Pulmonary artery endothelial cell (primary cell): ENCODE results near the gene TAF6L. TPM values are rescaled to one million over a fixed set of nuclear protein-coding genes. Genes with fewer than 3 reads are reported as not detected.
"Not testable (repeated sequence)": the region's sequence is repeated elsewhere in the genome, so short reads cannot be mapped to it uniquely, and the experiment has no call there.

Source experiments
- DNase-seq: peaks from one replicate; pipeline ENCODE4 v3.0.0-alpha.2; 2011; ENCODE audit warnings: low read depth, low spot score
- total RNA-seq: library from RNA; depleted of rRNA; stranded (reverse); fragments of >200 nt; gene quantifications from 2 replicates; pipeline ENCODE4 v1.2.3, GENCODE V29; 2014

TAF6L gene
- total RNA-seq, 1 donor from 2014 or later: 20.3 TPM

DNA sequence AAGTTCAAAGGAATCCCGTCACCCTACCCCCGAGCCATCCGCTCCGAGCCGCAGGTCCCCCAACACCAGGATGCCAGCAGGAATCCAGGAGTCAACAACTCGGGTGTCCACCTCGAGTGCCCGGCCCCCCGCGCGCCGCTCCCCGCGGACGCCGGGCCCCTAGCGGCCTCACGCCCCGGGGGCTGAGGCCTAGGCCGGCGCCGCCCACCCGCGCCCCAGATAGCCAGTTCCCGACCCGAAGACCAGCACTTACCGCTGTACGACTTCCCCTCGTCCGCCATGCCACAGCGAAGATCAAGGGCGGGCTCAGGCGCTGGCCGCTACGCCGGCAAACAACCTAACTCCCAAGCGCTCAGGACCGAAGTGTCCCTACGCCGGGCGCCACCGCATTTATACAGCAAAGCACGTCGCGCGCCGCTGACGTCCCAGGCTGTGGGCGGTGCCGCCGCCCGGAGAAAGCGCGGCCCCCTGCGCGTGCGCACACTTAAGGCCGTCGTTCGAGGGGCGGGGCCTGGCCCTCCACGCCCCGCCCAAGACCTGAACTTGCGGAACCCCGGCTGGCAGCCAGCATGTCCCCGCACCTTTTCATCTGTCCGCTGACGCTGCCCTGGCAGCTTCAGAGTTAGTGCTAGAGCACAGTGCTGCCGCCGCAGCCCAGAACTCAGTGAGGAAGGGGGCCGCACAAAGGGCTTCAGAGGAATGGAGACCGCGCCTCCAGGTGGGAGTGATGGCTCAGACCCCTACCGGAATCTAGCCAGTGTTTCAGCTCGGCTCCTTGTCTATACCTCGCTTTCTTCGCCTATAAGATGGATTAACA is 34.1 kb downstream of the TAF6L start, which contains the start of gene NXF1:
TSS of gene NXF1 (minus strand) at position 365 of the 817 bp plus-strand sequence. CDS start at position 281, 84 bp downstream.
- peak; percentile 73 for DNase-seq

DNA sequence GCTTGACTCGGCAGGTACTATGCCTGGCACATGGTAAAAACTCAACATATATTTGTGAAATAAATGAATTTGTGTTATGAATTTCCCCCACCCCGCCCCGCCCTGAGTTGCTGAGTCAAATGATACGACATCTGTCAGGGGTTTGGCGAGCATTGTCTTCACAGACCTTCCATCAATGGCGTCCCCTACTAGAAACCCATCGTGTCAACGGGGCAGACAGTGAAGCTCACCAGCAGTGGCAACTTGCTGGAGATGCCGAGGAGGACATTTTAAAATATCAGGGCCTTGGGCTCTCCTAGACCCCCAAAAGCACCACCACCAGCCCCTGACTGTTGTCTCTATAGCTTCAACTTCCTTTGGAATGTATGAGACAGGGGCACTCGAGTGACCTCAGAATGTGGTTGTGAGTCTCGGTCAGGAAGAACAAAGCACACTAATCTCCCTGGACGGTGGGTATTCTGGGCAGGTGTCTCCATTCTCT is 34.8 kb downstream of the TAF6L start:
- no peak for DNase-seq

DNA sequence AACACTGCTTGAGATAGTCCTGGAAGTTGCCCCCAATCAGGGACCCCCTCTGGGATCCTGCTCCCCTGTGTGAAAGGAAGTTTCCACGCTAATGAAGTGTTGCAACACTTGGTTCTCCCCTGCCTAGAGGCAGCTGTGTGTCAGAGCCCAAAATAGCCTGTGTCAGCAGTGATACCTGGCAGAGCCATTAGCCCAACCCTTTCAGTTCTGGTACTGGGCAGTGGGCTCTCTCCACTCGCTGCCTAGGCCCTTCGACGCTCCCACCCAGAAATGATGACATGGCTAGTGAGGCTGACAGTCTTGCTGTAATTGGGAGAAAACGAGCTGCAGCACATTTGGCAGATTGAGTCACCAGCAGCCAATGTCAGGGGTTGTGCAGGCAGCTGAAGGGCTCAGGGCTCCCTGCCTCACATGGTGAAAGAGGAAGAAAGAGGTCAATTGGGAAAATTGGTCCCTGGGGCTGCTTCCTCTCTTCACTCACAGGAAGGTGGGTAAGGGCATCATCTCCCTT is 35.5 kb downstream of the TAF6L start:
- DNase-seq: no peak

DNA sequence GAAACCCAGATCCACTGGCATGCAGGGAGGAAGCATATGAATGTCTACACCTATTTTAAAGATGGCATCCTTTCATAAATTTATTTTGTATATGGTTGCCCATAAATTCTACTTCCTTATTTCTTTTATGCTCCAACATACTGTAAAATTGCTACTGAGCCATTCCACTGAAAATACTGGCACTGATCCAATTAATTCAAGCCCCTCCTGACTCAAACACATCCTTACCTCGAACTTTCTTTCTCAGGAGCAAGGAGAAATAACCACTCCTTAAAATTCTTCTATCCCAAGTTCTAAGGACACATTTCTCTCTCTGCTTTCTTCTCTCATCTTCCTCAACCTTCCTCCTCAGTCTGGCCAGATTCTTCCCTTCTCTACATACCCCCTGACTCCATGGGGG is 39.6 kb downstream of the TAF6L start:
- no peak for DNase-seq

DNA sequence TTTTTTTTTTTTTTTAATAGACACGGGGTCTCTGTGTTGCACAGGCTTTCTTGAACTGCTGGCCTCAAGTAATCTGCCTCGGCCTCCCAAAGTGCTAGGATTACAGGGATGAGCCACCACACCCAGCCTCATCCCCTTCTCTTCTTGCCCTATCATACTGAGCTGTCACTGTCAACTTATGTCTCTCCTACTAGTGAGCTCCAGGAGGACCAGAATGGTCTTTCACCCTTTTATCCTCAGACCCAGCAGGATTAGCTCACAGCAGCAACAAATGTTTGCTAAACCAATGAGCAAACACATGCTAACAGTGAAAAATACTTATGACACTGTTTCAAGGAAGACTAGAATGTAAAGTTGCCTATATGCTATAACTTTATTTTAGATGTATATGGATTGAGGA is 40.5 kb downstream of the TAF6L start:
- no peak for DNase-seq

DNA sequence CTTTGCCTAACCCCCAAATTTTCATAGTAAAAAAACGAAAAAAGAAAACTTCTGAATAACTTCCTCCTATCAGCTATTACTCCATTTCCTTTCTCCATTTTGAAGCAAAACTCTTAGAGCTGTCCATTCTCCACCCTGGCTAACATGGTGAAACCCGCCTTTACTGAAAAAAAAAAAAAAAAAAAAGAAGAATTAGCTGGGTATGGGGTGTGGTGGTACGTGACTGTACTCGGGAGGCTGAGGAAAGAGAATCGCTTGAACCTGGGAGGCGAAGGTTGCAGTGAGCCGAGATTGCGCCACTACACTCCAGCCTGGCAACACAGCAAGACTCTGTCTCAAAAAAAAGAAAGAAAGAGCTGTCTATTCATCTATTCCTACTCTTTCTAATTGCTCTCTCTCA is 45.4 kb downstream of the TAF6L start:
- no peak for DNase-seq

DNA sequence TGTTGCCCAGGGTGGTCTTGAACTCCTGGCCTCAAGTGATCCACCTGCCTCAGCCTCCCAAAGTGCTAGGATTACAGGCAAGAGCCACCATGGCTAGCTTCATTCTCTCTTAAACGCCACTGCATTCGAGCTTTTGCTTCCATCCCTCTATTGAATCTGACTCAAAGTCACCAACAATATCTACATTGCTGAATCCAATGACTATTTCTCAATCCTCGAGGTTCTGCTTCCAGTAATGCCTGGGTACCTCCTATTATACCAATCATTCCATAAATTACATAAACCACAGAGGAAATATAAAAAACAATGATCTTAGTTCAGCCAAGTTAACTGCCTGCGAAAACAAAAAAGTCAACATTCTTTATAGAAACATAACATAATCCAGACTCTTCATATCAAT is 45.9 kb downstream of the TAF6L start:
- no peak for DNase-seq

DNA sequence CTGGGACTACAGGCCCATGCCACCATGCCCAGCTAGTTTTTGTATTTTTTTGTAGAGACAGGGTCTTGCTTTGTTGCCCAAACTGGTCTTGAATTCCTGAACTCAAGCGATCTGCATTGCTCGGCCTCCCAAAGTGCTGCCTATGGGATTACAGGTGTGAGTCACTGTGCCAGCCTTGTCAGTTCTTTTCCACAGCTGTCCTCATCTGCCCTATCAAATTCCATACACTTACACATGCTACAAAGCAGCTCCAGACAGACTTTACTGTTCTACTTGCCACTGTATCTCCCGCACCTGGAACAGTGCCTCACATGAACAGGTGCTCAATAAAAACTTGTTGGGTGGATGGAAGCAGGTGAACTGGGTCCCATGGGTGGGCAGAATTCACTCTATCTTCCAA is 52.5 kb downstream of the TAF6L start:
- no peak for DNase-seq

DNA sequence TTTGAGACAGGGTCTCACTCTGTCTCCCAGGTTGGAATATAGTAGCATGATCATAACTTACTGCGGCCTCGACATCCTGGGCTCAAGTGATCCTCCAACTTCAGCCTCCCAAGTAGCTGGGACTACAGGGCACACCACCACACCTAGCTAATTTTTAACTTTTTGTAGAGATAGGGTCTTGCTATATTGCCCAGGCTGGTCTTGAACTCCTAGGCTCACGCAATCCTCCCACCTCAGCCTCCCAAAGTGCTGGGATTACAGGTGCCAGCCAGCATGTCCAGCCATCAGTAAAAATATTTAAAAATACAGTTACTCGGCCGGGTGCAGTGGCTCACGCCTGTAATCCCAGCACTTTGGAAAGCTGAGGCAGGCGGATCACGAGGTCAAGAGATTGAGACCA is 56.9 kb downstream of the TAF6L start:
- not testable (repeated sequence) for DNase-seq

DNA sequence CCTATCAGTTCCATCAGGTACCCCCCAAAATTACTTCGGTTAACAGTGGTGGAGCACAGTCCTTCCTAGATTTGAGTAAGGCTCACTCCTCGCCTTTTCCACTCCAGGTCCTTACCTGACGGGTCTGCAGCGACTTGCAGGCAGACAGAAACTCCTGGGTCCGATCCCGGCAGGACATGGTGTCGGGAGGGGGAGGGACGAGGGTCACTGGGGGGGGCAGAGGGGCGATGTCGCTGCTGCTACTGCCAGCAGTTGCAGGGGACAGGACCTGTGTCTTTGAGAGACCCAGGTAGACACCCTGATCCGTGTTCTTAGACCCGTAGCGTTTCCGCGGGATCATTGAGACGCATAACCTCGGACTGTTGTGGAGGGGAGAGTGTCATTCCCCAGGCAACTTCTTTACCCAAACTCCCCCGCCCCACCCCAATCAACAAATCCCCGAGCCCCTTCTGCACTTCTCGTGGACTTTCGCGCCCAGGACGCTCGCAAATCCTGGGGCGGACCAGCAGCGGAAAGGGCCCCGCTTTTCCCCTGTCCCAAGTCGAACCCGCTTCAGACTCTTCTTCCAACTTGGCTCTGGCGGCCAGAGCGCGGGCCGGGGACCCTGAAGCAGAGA is 59.8 kb downstream of the TAF6L start:
- DNase-seq: no peak

DNA sequence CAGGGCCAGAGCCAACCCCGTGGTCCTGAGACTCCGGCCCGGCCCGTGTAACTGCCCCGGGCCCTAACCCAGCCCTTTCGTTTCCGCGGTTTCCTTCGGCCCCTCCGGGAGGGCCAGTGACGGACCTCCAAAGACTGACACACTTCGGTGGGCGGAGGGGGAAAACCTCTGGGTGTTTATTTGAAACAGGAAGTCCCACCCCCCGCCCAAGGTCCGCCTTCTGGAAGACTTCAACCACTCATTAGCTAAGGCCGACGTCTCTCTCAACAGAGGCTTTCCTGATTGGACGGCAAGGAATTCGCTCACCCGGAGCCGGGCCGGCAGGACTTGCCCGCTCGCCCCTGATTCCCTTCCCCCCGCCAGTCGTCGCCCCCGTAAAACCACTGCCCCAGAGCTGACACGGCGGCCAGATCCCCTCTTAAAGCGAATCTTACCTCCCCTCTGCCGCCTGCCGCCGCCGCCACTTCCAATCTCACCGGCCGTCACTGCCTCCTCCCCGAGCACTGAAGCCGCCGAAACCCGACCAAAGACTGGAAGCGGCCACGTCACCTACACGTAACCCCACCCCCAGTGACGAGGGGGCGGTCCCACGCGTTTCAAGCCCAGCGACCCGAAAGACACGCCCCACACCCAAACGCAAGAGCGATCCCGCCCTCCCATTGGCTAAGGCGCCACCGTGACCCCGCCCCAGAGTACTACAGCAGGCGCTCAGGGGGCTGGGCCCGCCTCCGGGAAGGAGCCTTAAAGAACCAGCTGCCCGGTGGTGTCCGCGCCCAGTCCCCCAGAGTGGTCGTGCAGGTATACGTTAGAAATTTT is 60.5 kb downstream of the TAF6L start, which contains the start of gene STX5:
TSS of gene STX5 (minus strand) at position 532 of the 816 bp plus-strand sequence. CDS start 808 bp downstream, outside the sequence.
- DNase-seq: peak; percentile 97

DNA sequence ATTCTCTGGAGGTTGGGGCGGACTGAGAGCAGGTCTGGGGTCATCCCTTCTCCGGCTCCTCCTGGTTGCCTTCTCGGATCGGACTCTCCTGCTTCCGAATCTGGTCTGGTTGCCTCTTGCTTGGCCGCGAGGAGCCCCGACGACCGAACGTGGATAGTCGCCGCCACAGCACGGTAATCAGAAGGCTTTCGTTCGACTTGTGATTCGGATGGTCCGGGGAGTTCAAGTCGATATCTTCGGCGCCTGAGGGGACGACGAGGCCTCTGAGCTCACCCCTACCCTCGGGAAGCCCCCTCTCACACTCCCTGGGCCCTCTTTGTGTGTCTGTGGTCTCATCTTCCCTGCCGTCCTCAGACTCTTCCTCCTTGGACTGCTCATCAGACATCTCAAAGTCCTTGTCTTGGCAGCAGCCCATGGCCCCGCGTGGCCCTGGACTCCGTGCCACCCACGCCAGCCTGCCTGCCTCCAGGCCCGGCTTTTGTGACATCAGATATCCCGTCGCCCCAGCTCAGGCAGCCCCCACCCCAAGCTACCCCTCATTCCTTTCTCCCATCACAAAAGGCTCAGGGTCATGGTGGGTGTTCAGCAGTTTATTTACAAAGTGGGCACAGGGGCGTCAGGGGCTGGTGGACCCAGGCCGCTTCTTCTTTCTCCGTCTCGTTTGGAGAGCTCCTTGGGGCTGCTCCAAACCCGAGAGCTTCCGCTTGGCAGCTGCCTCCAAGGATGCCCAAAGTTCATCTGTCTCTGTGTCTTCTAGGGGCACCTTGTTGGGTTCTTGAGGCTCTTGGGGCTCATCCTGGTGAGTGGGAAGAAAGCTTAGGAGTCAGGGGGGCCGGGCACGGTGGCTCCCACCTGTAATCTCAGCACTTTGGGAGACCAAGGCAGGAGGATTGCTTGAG is 61.4 kb downstream of the TAF6L start, which contains the start of gene TEX54:
TSS of gene TEX54 (minus strand) at position 506 of the 899 bp plus-strand sequence.
- no peak for DNase-seq

DNA sequence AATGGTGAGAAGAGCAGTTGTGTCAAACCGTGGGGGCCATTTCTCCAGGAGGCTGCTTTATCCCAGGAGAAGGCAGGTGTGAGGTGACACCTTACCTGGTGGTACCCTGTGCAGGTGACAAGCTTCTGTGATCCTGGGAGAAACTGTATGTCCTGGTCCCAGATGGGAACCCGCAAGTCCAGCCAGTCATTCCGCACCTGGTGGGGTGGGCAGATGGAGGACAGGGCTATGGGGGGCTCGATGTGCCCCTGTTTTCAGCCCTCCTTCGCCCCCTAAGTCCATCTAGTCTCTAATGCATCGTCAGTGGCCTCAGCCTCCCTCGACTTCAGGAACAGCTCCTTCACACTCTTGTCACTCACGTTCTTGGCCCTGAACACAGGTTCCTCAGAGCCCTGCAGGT is 64.1 kb downstream of the TAF6L start:
- DNase-seq: no peak

Other genes starting within 250 kb of the TAF6L start
- 479 and 591 TPM in 2 replicates for gene AHNAK, start 224.6 kb upstream of the TAF6L start, total RNA-seq
- gene EEF1G, start 197.5 kb upstream of the TAF6L start, total RNA-seq: 1,341 and 1,809 TPM in 2 replicates
- 7.7 and 9.6 TPM in 2 replicates for gene TUT1, start 179.9 kb upstream of the TAF6L start, total RNA-seq
- 262 and 269 TPM in 2 replicates for gene MTA2, start 169.5 kb upstream of the TAF6L start, total RNA-seq
- 32.1 and 34.8 TPM in 2 replicates for gene EML3, start 158.6 kb upstream of the TAF6L start, total RNA-seq
- gene ROM1, start 158.1 kb upstream of the TAF6L start, total RNA-seq: 6.1 and 11.1 TPM in 2 replicates
- gene B3GAT3, start 149.4 kb upstream of the TAF6L start, total RNA-seq: 17.0 and 19.3 TPM in 2 replicates
- gene GANAB, start 124.8 kb upstream of the TAF6L start, total RNA-seq: 272 and 287 TPM in 2 replicates
- 25.5 and 26.2 TPM in 2 replicates for gene INTS5, start 118.1 kb upstream of the TAF6L start, total RNA-seq
- 40.5 and 49.2 TPM in 2 replicates for gene C11orf98, start 106.2 kb upstream of the TAF6L start, total RNA-seq
- gene CSKMT, start 106.1 kb upstream of the TAF6L start, total RNA-seq: 7.5 TPM in 2 replicates
- gene UQCC3, start 99.7 kb upstream of the TAF6L start, total RNA-seq: 10.0 and 13.0 TPM in 2 replicates
- 2.3 and 3.3 TPM in 2 replicates for gene LBHD1, start 99.1 kb upstream of the TAF6L start, total RNA-seq
- 153 and 182 TPM in 2 replicates for gene UBXN1, start 92.3 kb upstream of the TAF6L start, total RNA-seq
- gene LRRN4CL, start 81.9 kb upstream of the TAF6L start, total RNA-seq: under 0.01 and 0.04 TPM in 2 replicates
- gene BSCL2, start 64.0 kb upstream of the TAF6L start, total RNA-seq: 18.8 and 20.9 TPM in 2 replicates
- gene GNG3, start 63.7 kb upstream of the TAF6L start, total RNA-seq: not detected in 2 replicates
- 11.6 and 14.2 TPM in 2 replicates for gene HNRNPUL2, start 43.9 kb upstream of the TAF6L start, total RNA-seq
- 32.8 and 34.2 TPM in 2 replicates for gene TTC9C, start 42.9 kb upstream of the TAF6L start, total RNA-seq
- 8.7 and 12.1 TPM in 2 replicates for gene ZBTB3, start 17.2 kb upstream of the TAF6L start, total RNA-seq
- gene POLR2G, start 9.8 kb upstream of the TAF6L start, total RNA-seq: 58.6 and 85.9 TPM in 2 replicates
- 25.2 and 30.3 TPM in 2 replicates for gene TMEM179B, start 16.0 kb downstream of the TAF6L start, total RNA-seq
- gene TMEM223, start 20.6 kb downstream of the TAF6L start, total RNA-seq: 12.5 and 14.1 TPM in 2 replicates
- gene NXF1, start 34.0 kb downstream of the TAF6L start, total RNA-seq: 14.8 and 38.9 TPM in 2 replicates
- 35.9 and 39.6 TPM in 2 replicates for gene STX5, start 60.7 kb downstream of the TAF6L start, total RNA-seq
- gene TEX54, start 61.4 kb downstream of the TAF6L start, total RNA-seq: 0.26 TPM in 1 of 2 replicates, not detected in the other
- gene WDR74, start 68.2 kb downstream of the TAF6L start, total RNA-seq: 71.1 and 71.2 TPM in 2 replicates
- gene SLC3A2, start 109.5 kb downstream of the TAF6L start, total RNA-seq: 140 and 175 TPM in 2 replicates
- not detected in 2 replicates for gene CHRM1, start 150.0 kb downstream of the TAF6L start, total RNA-seq
- not detected in 2 replicates for gene SLC22A6, start 213.6 kb downstream of the TAF6L start, total RNA-seq
- gene SLC22A8, start 244.4 kb downstream of the TAF6L start, total RNA-seq: not detected in 2 replicates